SK-N-SH (cell line): Measurements from ENCODE around the gene SMU1. TPM values are rescaled to one million over a fixed set of nuclear protein-coding genes. Genes with fewer than 3 reads are reported as not detected.
"Not testable (repeated sequence)": the region's sequence is repeated elsewhere in the genome, so short reads cannot be mapped to it uniquely, and the experiment has no call there.

Experiments used
- CTCF ChIA-PET: fragments of 300-600, 350-600 bp; formaldehyde crosslinking; extraction: SDS; loops from one replicate; lab custom pipeline; 2021; lab: Yijun Ruan, JAX
- POLR2A ChIA-PET: fragments of 350-600 bp; sonication (Branson Sonifier 250); formaldehyde crosslinking; extraction: SDS; loops from one replicate; lab custom pipeline; 2020; ENCODE audit warnings: antibody characterized with exemption, inconsistent platforms; lab: Yijun Ruan, JAX
- DNase-seq: peaks from one replicate; pipeline ENCODE4 v3.0.0; 2012
- H2AFZ ChIP-seq: fragments of 200-600 bp; sonication (generic); 2 replicates; pipeline ENCODE4 v1.8.1; 2016; ENCODE audit warnings: antibody characterized with exemption, mild to moderate bottlenecking, low read depth
- H3F3A ChIP-seq: fragments of 200-600 bp; sonication (generic); replicated peaks from 2 replicates; pipeline ENCODE3; 2016; ENCODE audit warnings: antibody characterized with exemption, mild to moderate bottlenecking; ENCODE audit not compliant: insufficient read depth
- H3K27ac ChIP-seq, 2 experiments: fragments of 200-500 bp in 1 of 2; fragments of 200-600 bp in 1 of 2; sonication (Bioruptor generic) in 1 of 2; sonication (generic), shearing (Covaris generic) in 1 of 2; 2 replicates each; pipeline versions ENCODE4 v1.5.1 to v1.6.1; 2014 to 2016; ENCODE audit warnings: low read depth in 2 of 2, inconsistent platforms in 1 of 2, low read length in 1 of 2, mild to moderate bottlenecking in 1 of 2, mixed read lengths in 1 of 2
- H3K27me3 ChIP-seq: fragments of 200-600 bp; sonication (generic), shearing (Covaris generic); 2 replicates; pipeline ENCODE4 v1.6.1; 2016; ENCODE audit warnings: mixed run types; ENCODE audit not compliant: insufficient read depth
- H3K36me3 ChIP-seq, 2 experiments: fragments of 200-500 bp in 1 of 2; fragments of 200-600 bp in 1 of 2; sonication (Bioruptor generic) in 1 of 2; sonication (generic) in 1 of 2; replicated peaks in 1 of 2; 2 replicates each; pipeline versions ENCODE3 to v1.5.1; 2014 to 2016; ENCODE audit warnings: low read length in 1 of 2, mild to moderate bottlenecking in 1 of 2; ENCODE audit not compliant: insufficient read depth in 2 of 2, control insufficient read depth in 1 of 2
- H3K4me1 ChIP-seq, 2 experiments: fragments of 200-500 bp in 1 of 2; fragments of 200-600 bp in 1 of 2; sonication (Bioruptor generic) in 1 of 2; sonication (generic), shearing (Covaris generic) in 1 of 2; 2 replicates each; pipeline versions ENCODE4 v1.5.1 to v1.6.1; 2014 to 2016; ENCODE audit warnings: low read depth in 1 of 2, low read length in 1 of 2, mixed run types in 1 of 2; ENCODE audit not compliant: insufficient read depth in 2 of 2, control insufficient read depth in 1 of 2
- H3K4me2 ChIP-seq: fragments of 200-600 bp; sonication (generic), shearing (Covaris generic); 2 replicates; pipeline ENCODE4 v1.6.1; 2017; ENCODE audit warnings: mixed run types
- H3K4me3 ChIP-seq, 2 experiments: fragments of 200-500 bp in 1 of 2; fragments of 200-600 bp in 1 of 2; sonication (Bioruptor generic) in 1 of 2; sonication (generic), shearing (Covaris generic) in 1 of 2; 2 replicates each; pipeline versions ENCODE4 v1.5.1 to v1.8.1; 2014 to 2016; ENCODE audit warnings: low read depth in 2 of 2, inconsistent platforms in 1 of 2, low read length in 1 of 2, mild to moderate bottlenecking in 1 of 2, mixed read lengths in 1 of 2, moderate library complexity in 1 of 2
- H3K79me2 ChIP-seq: fragments of 200-600 bp; sonication (generic); 2 replicates; pipeline ENCODE4 v1.8.1; 2017; ENCODE audit warnings: mild to moderate bottlenecking; ENCODE audit not compliant: insufficient read depth
- H3K9ac ChIP-seq: fragments of 200-600 bp; sonication (generic); 2 replicates; pipeline ENCODE4 v1.6.1; 2017; ENCODE audit warnings: mixed run types
- H3K9me2 ChIP-seq: fragments of 200-600 bp; sonication (generic); 2 replicates; pipeline ENCODE4 v1.6.1; 2017; ENCODE audit warnings: mixed run types
- H3K9me3 ChIP-seq: fragments of 200-600 bp; sonication (generic); 2 replicates; pipeline ENCODE4 v1.6.1; 2017; ENCODE audit warnings: mixed run types, mild to moderate bottlenecking, moderate library complexity
- H4K20me1 ChIP-seq: fragments of 200-600 bp; sonication (generic); 2 replicates; pipeline ENCODE4 v1.6.1; 2017; ENCODE audit warnings: mild to moderate bottlenecking, mixed run types; ENCODE audit not compliant: insufficient read depth
- ELF1 ChIP-seq: IDR thresholded peaks from 2 replicates; pipeline ENCODE4 v1.4.0; 2012
- EP300 ChIP-seq, 2 experiments: IDR thresholded peaks; 2 replicates each; pipeline versions ENCODE4 v1.4.0 to v1.6.1; 2012; ENCODE audit warnings: borderline replicate concordance in 1 of 2, low read depth in 1 of 2, low read length in 1 of 2
- FOXJ3 ChIP-seq: sonication (generic); formaldehyde crosslinking; IDR thresholded peaks from 2 replicates; pipeline ENCODE4 v1.5.1; 2020; ENCODE audit warnings: mild to moderate bottlenecking, missing genetic modification reagents
- GABPA ChIP-seq: IDR thresholded peaks from 2 replicates; pipeline ENCODE4 v1.4.0; 2012; ENCODE audit warnings: low read depth, mild to moderate bottlenecking
- GATA2 ChIP-seq: sonication (generic); formaldehyde crosslinking; IDR thresholded peaks from 2 replicates; pipeline ENCODE4 v1.5.0; 2020; ENCODE audit warnings: mild to moderate bottlenecking, missing genetic modification reagents
- MEF2A ChIP-seq: IDR thresholded peaks from 2 replicates; pipeline ENCODE4 v1.4.0; 2012; ENCODE audit warnings: low read depth, borderline replicate concordance
- MXI1 ChIP-seq: IDR thresholded peaks from 2 replicates; pipeline ENCODE4 v1.6.1; 2012; ENCODE audit warnings: mild to moderate bottlenecking, low read depth, low read length, improper control_type of control experiment
- NFIC ChIP-seq: IDR thresholded peaks from 2 replicates; pipeline ENCODE4 v1.4.0; 2012; ENCODE audit warnings: borderline replicate concordance
- NRF1 ChIP-seq: IDR thresholded peaks from 2 replicates; pipeline ENCODE4 v1.6.1; 2012; ENCODE audit warnings: low read depth, mild to moderate bottlenecking, low read length
- RAD21 ChIP-seq: IDR thresholded peaks from 2 replicates; pipeline ENCODE4 v1.6.1; 2012; ENCODE audit warnings: mild to moderate bottlenecking, low read length
- RFX5 ChIP-seq: IDR thresholded peaks from 2 replicates; pipeline ENCODE4 v1.6.1; 2012; ENCODE audit warnings: mild to moderate bottlenecking, improper control_type of control experiment, low read length
- RXRA ChIP-seq: IDR thresholded peaks from 2 replicates; pipeline ENCODE4 v1.4.0; 2012; ENCODE audit warnings: low read depth, mild to moderate bottlenecking, borderline replicate concordance
- TCF12 ChIP-seq: IDR thresholded peaks from 2 replicates; pipeline ENCODE4 v1.4.0; 2012
- WGBS: methylation state at CpG from one replicate; pipeline ENCODE4 v1.1.6; 2017; ENCODE audit warnings: low lambda C conversion rate; 5-methylcytosine and 5-hydroxymethylcytosine counted together
- polyA plus RNA-seq, 3 experiments: library from polyadenylated mRNA; depleted of rRNA; stranded (reverse); fragments of >200 nt; gene quantifications; 2 replicates each; pipeline ENCODE4 v1.2.3, GENCODE V29; 2012
- TF ChIP-seq, protein P1 (sequence below): fragments of 150-350 bp; IDR thresholded peaks from 2 replicates; pipeline ENCODE4 v1.6.1; 2017; ENCODE audit warnings: antibody characterized with exemption, low read length, low read depth, borderline replicate concordance
- TF ChIP-seq, protein P2 (sequence below): fragments of 200-600 bp; sonication (generic); IDR thresholded peaks from 2 replicates; pipeline ENCODE4 v1.6.1; 2017; ENCODE audit warnings: antibody characterized with exemption, mild to moderate bottlenecking, moderate library complexity

Gene SMU1
- polyA plus RNA-seq, 1 of the 3 experiments (the other 2 are of a cell fraction): 9.8 TPM

DNA sequence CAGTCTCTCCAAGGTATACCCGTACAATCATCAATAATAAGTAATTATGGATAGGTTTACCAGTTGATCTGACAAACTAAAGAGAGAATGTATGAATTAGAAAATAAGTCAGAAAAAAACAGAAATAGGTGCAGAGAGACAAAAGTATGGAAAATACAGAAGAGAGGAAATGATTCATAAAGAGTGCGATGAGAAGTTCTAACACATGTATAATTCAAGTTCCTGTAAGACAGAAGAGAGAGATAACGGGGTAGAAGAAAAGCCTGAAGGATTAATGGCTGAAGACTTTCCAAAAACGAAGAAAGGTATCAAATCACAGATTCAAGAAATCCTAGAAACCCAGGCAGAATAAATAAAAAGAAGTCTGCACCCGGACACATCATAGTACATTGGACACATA lies 16.2 kb upstream of the SMU1 start:
- no peaks in the 10 kb centered on the region for H3K36me3 ChIP-seq
- DNase-seq: no peak
- H3K9me2 ChIP-seq: no peaks in the 10 kb centered on the region
- H2AFZ ChIP-seq: no peak overlapping the region
- TF ChIP-seq RAD21 (no peak), FOXJ3 (CRISPR knock-in tag) (no peak), NRF1 (no peak), RXRA (no peak), GATA2 (no peak), NFIC (no peak), GABPA (no peak), MEF2A (no peak), RFX5 (no peak), TCF12 (no peak), ELF1 (no peak), EP300 (IDR thresholded peaks at IDR 0.05; ENCODE audit: borderline replicate concordance in 1 of 2, low read depth in 1 of 2, low read length in 1 of 2) (no peak), MXI1 (no peak)
- TF ChIP-seq, protein P1, sequence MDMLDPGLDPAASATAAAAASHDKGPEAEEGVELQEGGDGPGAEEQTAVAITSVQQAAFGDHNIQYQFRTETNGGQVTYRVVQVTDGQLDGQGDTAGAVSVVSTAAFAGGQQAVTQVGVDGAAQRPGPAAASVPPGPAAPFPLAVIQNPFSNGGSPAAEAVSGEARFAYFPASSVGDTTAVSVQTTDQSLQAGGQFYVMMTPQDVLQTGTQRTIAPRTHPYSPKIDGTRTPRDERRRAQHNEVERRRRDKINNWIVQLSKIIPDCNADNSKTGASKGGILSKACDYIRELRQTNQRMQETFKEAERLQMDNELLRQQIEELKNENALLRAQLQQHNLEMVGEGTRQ: no peak
- TF ChIP-seq, protein P2, sequence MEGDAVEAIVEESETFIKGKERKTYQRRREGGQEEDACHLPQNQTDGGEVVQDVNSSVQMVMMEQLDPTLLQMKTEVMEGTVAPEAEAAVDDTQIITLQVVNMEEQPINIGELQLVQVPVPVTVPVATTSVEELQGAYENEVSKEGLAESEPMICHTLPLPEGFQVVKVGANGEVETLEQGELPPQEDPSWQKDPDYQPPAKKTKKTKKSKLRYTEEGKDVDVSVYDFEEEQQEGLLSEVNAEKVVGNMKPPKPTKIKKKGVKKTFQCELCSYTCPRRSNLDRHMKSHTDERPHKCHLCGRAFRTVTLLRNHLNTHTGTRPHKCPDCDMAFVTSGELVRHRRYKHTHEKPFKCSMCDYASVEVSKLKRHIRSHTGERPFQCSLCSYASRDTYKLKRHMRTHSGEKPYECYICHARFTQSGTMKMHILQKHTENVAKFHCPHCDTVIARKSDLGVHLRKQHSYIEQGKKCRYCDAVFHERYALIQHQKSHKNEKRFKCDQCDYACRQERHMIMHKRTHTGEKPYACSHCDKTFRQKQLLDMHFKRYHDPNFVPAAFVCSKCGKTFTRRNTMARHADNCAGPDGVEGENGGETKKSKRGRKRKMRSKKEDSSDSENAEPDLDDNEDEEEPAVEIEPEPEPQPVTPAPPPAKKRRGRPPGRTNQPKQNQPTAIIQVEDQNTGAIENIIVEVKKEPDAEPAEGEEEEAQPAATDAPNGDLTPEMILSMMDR: no peak
- no peaks in the 10 kb centered on the region for H3K79me2 ChIP-seq
- H3K4me1 ChIP-seq: no peaks in the 10 kb centered on the region
- no peaks in the 10 kb centered on the region for H4K20me1 ChIP-seq
- peaks cover 2% of the 10 kb centered on the region for H3F3A ChIP-seq
- ChIA-PET POLR2A (no interaction called here), CTCF (no interaction called here)
- H3K4me2 ChIP-seq: no peak overlapping the region
- H3K9ac ChIP-seq: no peak overlapping the region
- H3K4me3 ChIP-seq: no peak overlapping the region
- H3K9me3 ChIP-seq: no peaks in the 10 kb centered on the region
- H3K27me3 ChIP-seq: no peaks in the 10 kb centered on the region
- H3K27ac ChIP-seq: no peak overlapping the region
- WGBS: 47% methylated on average over 5 of the region's 5 CpGs

DNA sequence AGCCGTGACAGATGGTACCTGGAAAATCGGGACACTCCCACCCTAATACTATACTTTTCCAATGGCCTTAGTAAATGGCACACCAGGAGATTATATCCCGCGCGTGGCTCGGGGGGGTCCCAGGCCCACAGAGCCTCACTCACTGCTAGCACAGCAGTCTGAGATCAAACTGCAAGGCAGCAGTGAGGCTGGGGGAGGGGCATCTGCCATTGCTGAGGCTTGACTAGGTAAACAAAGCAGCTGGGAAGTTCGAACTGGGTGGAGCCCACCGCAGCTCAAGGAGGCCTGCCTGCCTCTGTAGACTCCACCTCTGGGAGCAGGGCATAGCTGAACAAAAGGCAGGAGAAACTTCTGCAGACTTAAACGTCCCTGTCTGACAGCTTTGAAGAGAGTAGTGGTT lies 9.2 kb upstream of the SMU1 start:
- H3K9ac ChIP-seq, H3K79me2 ChIP-seq, DNase-seq, H3K27me3 ChIP-seq, H3K36me3 ChIP-seq, H4K20me1 ChIP-seq, H3K9me3 ChIP-seq, H3K27ac ChIP-seq, H3F3A ChIP-seq, H2AFZ ChIP-seq, CTCF ChIA-PET, H3K4me1 ChIP-seq, H3K4me2 ChIP-seq, POLR2A ChIA-PET, H3K4me3 ChIP-seq, H3K9me2 ChIP-seq: not testable (repeated sequence)
- 65% methylated on average over 7 of the region's 9 CpGs for WGBS
